Endometrial microvascular endothelial cells (primary cell): Measurements from ENCODE around the gene ATL3. TPM values are rescaled to one million over a fixed set of nuclear protein-coding genes. Genes with fewer than 3 reads are reported as not detected.

ENCODE experiments used
- in situ Hi-C: cut with HindIII; loops from 2 replicates; pipeline ENCODE4 v1.10.0; 2017; ENCODE audit warnings: low sequenced_read_pairs, low pct_unique_long_range_greater_than_20kb; ENCODE audit errors: inconsistent ontology term
- total RNA-seq: library from RNA; depleted of rRNA; stranded (reverse); fragments of >200 nt; gene quantifications from one replicate; pipeline ENCODE4 v1.2.3, GENCODE V29; 2015; ENCODE audit errors: inconsistent ontology term

The ATL3 gene
- total RNA-seq, 1 donor from 2014 or later: 86.3 TPM

DNA sequence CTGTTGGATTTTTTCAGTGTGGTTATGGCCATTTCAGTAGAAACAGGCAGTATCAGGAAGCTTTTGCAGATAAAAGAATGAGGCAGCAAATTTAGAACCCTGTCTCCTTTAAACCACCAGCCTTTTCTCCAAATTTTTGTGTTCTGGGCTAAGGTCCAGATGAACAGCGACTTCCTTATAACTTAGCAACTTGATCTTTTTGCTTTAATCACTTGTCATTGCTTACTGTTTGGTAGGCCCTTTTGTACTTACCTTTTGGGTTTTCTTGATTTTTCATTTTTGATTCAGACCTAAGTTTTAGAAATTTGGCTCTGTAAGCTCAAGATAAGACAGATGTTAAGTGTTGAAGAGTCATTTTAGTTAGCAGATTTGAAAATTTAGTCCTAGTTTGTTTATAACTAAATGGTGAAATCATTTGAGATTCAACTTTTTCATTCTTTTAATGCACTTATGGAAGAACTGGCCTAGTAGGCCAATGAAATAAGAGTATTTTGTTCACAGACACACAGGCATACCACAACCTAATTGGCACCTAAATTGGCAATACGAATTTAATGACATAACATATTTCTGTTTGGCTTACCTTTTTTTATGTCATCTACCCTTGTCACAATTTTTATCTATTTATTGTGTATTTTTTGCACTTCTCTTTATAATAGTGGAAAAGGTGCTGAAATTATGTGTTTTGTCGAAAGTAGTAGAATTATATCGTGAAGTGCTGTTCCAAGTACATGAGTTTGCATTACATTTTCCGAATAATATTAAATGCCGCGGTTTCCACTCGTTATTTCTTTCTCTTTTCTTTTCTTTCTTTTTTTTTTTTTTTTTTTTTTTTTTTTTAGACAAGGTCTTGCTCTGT is 12.2 kb upstream of the ATL3 start:
- in situ Hi-C loops: no loop called here

DNA sequence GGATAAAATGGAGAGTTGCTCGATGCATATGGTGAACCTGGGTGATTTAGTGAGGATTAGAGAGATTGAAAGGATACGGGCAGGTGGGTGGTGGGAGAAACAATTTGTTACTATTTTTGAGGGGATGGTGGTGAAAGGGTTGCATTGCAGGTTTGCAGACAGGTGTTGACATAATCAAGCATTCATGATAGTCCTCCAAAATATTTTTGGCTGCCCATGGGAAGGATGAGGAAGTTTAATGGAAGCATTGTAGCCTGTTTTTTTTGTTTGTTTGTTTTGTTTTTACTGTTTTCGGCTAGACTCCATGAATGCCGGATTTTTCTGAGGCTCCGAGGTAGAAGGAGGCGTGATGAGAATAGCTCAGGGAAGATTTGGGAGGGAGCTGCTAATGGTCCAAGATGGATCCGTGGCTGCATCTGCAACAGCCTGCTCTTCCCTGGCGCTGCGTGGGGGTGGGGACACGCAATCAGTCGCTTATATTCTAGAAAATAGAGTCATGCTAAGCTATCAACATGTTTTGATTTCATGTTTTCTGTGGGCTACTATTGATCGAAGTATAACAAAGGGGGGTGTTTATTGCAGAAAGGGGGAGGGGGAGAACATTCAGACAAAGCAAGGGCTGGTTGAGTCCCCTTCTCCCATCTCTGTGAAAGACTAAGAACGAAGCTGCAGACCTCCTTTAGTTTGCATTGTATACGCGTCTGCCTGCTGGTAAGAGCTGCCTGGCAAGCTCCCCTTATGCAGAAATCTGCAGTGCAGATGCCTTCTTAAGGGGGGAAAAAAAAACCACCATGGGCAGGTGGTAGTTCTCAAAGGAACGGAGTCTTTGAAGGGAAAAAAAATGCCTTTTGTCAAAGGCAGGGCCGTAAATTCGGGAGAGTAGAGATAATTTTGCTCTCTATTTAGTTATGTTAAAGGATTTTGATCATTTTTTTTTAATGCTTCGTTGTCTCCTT is 11.2 kb upstream of the ATL3 start:
- in situ Hi-C loops: no loop called here

DNA sequence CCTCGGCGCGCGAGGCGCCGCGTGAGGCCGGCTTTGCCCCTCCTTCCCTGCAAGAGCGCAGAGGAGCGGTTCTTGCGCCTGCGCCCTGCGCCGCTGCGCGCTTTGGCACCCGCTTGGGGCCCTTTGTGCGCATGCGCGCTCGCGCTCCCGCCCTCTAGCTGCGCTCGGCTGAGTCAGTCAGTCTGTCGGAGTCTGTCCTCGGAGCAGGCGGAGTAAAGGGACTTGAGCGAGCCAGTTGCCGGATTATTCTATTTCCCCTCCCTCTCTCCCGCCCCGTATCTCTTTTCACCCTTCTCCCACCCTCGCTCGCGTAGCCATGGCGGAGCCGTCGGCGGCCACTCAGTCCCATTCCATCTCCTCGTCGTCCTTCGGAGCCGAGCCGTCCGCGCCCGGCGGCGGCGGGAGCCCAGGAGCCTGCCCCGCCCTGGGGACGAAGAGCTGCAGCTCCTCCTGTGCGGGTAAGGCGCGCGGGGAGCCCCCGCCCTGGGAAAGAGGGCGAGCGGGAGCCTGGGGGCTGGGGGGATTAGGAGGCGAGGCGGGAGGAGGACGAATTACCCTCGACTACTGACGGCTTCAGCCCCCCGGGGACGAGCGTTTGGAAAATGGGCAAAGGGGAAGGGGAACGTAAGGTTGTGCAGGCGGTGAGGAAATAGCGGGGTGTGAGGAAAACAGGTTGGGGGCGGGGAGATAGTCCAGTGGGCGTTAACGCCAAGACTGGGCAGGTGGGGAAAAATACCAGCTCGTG is 10.3 kb upstream of the ATL3 start, which contains the start of gene RTN3:
TSS of gene RTN3 (plus strand) at position 180 of the 745 bp plus-strand sequence. CDS start at position 317, 137 bp downstream.
- in situ Hi-C loops: no loop called here

DNA sequence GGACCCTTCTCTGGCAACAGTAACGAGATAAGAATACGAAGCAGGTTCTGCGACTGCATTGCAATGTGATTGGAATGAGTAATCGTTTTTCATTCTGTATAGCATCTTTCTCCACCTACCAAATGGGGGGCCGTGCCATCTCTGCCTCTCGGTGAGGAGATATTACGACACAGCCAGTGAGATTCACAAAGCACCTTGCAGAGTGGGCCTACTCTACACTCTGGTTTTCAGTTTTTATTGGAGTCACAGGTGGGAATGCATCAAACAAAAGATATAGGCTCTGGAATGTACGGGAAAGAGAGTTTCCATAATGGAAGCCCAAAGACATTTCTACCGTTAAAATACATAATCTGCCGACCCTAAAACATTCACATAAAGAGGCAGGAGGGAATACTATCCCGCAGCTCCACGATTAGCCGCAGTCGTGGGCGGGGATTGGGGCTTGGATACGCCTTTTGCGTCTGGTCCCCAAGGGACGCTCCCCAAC is 9.7 kb upstream of the ATL3 start:
- in situ Hi-C loops: no loop called here

- in situ Hi-C loops: no loop called here
Observed at GRCh38 chr11:63673579-63673978, 2.4 kb upstream of the ATL3 start.

GRCh38 chr11:63672936-63673539 is 1.9 kb upstream of the ATL3 start:
- in situ Hi-C loops: no loop called here

GRCh38 chr11:63672156-63672463 is 934 bp upstream of the ATL3 start:
- in situ Hi-C loops: no loop called here

DNA sequence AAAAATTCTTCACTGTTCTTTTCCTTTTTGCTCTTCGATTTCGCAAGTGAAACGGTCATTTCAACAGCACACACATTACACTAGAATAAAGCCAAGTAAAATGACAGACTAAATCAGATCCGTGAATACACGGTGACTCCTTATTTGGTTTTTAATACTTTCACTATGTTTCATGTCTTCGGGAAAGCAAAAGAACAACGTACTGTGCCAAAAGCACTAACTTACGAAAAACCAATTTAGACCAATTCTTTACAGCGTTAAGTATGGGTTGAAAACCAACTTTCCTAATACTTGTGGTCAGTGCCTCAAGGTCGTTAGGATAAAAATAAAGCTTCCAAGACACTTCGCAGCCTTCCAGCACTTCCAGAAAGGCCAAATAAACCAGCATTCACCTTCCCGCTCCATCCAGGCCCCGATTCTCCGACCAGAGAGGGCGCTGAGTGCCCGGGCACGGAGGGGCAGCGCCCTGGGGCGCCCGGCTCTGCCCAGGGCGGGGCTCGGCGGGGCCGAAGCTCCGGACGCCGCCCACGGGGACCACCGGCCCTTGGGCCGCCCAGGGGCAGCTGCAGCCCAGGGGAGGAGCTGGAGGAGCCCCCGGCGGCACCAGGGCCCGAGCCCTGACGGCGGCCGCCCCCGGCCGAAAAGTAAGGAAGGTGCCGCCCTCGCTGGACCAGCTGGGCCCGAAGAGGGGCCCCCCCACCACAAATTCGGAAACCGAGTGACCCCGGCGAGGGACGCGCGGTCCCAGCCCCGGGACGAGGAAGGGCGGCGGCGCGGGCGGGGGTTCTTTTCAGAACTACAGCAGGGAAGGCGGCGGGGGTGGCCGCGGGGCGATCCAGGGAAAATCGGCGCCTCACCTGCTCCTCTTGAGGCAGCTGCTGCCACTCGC is 499 bp downstream of the ATL3 start:
- in situ Hi-C loops: no loop called here

DNA sequence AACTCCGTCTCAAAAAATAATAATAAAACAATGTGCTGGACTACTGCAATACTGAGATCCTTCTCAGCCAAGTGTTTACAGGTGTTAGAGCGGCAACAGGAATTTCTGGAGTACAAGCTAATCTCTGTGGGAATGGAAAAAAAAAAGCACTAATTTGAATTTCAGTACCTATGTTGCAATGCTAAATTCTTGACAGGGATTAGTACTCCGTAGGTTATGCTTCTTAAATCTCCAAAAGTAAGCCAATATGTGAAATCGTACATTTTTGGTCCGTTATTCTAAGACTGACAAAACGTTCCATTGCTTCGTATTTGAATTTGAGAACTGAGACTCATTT is 1.1 kb downstream of the ATL3 start:
- in situ Hi-C loops: no loop called here

- in situ Hi-C loops: no loop called here
Observed at GRCh38 chr11:63667995-63668795, 3.0 kb downstream of the ATL3 start.

DNA sequence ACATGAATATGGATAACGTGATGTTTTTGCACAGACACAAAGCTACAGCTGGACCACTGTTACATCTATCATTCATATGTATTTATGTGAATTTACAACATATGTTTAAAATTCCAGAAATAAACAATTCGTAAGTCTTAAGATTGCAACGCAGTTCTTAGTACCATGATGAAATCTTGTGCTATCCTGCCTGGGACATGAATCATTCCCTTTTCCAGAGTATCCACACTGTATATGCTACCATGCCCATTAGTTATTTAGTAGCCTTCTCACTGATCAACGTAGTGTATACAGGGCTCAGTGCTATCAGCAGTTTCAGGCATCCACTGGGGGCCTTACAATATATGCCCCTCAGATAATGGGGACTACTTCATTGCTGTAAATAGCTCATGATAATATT is 4.3 kb downstream of the ATL3 start:
- in situ Hi-C loops: no loop called here

DNA sequence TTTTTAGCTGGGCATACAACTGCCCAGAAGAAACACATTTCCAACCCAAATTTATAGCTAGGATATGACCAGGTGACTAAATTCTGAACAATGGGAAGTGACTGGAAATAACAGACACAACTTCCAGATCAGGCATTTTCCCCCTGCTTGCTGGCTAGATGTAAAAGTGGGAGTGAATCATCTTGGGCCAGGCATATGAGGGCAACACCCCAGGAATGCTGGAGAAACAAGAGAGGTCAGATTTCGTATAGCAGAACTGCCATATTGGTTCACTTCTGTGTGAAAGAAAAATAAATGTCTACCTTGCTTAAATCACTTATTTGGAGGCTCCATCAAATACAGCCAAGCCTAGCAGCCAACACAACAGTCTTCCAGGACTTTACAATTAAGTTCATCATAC is 7.4 kb downstream of the ATL3 start:
- in situ Hi-C loops: no loop called here

DNA sequence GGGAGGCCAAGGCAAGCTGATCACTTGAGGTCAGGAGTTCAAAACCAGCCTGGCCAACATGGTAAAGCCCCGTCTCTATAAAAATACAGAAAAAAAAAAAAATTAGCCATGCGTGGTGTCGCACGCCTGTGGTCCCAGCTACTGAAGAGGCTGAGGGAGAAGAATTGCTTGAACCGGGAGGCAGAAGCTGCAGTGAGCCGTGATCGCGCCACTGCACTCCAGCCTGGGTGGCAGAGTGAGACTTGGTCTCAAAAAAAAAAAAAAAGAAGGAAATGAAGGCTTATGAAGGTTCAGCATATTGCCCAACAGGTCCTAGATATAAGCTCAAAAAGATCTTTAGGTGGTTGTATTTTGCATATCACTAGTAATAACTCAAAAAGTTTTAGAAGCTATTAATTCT is 10.2 kb downstream of the ATL3 start:
- in situ Hi-C loops: no loop called here

DNA sequence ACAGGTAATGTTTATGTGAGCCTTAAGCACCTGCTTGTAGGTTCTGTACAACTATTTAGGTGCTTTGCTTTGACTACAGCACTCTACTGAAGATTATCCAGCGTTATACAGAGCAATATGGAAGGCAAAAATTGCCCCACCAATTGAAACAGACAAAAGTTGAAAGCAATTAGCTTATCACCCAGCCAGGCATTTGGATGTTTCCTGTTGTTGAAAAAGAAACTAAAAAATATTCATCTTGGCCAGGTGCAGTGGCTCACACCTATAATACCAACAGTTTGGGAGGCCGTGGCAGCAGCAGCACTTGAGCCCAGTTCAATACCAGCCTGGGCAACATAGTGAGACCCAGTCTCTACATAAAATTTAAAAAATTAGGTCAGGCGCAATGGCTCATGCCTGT is 18.5 kb downstream of the ATL3 start:
- in situ Hi-C loops: no loop called here

DNA sequence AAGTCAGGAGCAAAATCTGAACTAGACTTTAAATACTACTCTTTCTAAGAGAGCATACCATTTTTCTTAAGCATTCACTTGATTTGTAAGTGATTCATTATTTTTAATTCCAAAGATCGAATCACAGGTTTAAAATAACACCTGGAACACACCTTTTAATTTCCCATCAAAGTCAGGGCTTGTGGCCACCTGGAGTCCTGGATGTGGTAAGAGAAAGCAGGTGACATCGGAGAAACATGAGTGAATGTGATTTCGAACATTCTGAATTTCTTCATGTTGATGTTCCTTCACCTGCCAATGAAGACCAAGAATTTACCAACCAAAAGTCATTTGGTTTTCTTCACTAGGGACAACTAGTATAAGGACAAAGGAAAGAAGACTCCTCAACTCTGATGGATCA is 28.0 kb downstream of the ATL3 start:
- in situ Hi-C loops: no loop called here

DNA sequence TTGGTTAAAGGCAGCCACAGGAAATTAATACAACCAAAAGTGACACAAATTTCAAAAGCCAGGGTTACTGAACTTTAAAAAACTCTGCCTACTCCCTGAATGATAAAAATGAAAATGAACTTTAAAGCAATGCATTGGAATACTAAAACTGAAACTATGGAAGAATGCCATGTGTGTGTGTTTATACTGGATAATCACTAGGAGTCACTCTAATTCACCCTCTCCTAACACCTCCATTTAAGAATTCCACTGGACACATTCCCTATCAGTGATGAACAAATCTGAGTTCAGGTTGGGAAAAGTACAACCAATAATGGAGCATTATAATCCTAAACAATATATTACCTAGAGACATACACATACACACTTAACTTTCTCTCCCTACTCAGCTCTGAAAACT is 29.4 kb downstream of the ATL3 start:
- in situ Hi-C loops: no loop called here

- in situ Hi-C loops: no loop called here
Observed at GRCh38 chr11:63639199-63639832, 31.9 kb downstream of the ATL3 start.
